ENCODE data around the gene PTPRN2. TPM values are rescaled to one million over a fixed set of nuclear protein-coding genes. Genes with fewer than 3 reads are reported as not detected.

The PTPRN2 gene
- total RNA-seq, 5 donors from 2014 or later (not counting 1 experiment from before 2014, with no cell fraction given), result 0.60 to 1.7 (median 0.82) TPM

DNA sequence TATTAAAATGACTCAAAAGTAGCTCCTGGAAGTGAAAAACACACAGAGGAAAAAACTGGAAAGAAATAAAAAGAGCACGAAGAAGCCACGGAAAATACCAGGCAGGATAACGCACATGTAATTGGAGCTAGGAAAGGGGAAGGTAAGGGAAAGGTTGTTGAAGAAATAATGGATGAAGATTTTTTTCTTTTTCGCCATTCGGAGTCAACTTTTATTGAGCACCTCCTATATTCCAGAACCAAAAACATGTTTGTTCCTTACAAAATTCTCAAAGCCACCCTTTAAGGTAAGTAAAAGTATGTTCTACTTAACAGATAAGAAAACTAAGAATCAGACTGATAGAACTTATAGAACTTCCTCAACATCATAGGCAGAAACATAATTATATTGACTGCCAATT is 32.8 kb upstream of the PTPRN2 start:
- no peaks in the 10 kb centered on the region for H3K36me3 ChIP-seq (ENCODE audit: control insufficient read depth in 2 of 2, extremely low read depth in 1 of 2, insufficient read depth in 1 of 2, low read length in 1 of 2)
- POLR2A ChIA-PET, result no interaction called here
- Mint-ChIP-seq H3K4me3 (no peak overlapping the region), H3K9me3 (no peaks in the 10 kb centered on the region), H3K4me1 (no peaks in the 10 kb centered on the region), H3K27ac (no peak overlapping the region), H3K36me3 (peaks cover 3% of the 10 kb centered on the region), H3K27me3 (no peaks in the 10 kb centered on the region)
- H3K4me3 ChIP-seq (ENCODE audit: control insufficient read depth in 1 of 2, extremely low read depth in 1 of 2, low read length in 1 of 2), result no peak overlapping the region
- ATAC-seq (replicated peaks in 1 of 4) (no peak), DNase-seq (no peak)
- H3K4me1 ChIP-seq (ENCODE audit: control insufficient read depth in 1 of 2, extremely low read depth in 1 of 2, insufficient read depth in 2 of 2, low read length in 2 of 2), result no peaks in the 10 kb centered on the region
- H3K27me3 ChIP-seq (replicated peaks in 1 of 2; ENCODE audit: control insufficient read depth in 2 of 2, extremely low read depth in 1 of 2, insufficient read depth in 2 of 2, low read length in 1 of 2), result no peaks in the 10 kb centered on the region
- H3K9me3 ChIP-seq, result no peaks in the 10 kb centered on the region
- CTCF ChIA-PET, result interaction anchor here in 1 of 2 donors (0.6 kb wide), 1 partner anchor 264 kb away, joined by 4 read pairs; no protein-coding TSS in a partner anchor
- H3K27ac ChIP-seq (ENCODE audit: low read length), result no peak overlapping the region
- WGBS (ENCODE audit: insufficient coverage), result 100% methylated on average over 2 of the region's 5 CpGs

DNA sequence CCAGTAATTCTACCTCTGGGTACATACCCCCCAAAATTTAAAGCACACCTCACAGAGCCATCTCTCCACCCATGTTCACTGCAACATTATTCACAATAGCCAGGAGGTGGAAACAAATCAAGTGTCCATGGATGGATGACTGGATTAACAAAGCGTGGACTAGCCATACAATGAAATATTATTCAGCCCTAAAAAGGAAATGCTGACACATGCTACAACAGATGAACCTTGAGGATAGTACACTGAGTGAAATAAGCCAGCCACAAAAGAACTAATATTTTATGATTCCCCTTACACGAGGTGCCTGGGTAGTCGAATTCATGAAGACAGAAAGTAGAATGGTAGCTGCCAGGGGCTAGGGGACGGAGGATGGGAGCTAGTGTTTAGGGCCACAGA is 31.1 kb upstream of the PTPRN2 start:
- ChIA-PET CTCF (no interaction called here), POLR2A (no interaction called here)
- Histone ChIP-seq H3K27ac (ENCODE audit: low read length) (no peak overlapping the region), H3K4me3 (ENCODE audit: control insufficient read depth in 1 of 2, extremely low read depth in 1 of 2, low read length in 1 of 2) (no peak overlapping the region), H3K36me3 (ENCODE audit: control insufficient read depth in 2 of 2, extremely low read depth in 1 of 2, insufficient read depth in 1 of 2, low read length in 1 of 2) (no peaks in the 10 kb centered on the region), H3K4me1 (ENCODE audit: control insufficient read depth in 1 of 2, extremely low read depth in 1 of 2, insufficient read depth in 2 of 2, low read length in 2 of 2) (no peaks in the 10 kb centered on the region), H3K27me3 (replicated peaks in 1 of 2; ENCODE audit: control insufficient read depth in 2 of 2, extremely low read depth in 1 of 2, insufficient read depth in 2 of 2, low read length in 1 of 2) (no peaks in the 10 kb centered on the region), H3K9me3 (no peaks in the 10 kb centered on the region)
- Mint-ChIP-seq H3K4me1 (no peaks in the 10 kb centered on the region), H3K27me3 (no peaks in the 10 kb centered on the region), H3K36me3 (no peaks in the 10 kb centered on the region), H3K4me3 (no peak overlapping the region), H3K9me3 (no peaks in the 10 kb centered on the region), H3K27ac (no peak overlapping the region)
- 100% methylated on average over 1 of the region's 4 CpGs for WGBS (ENCODE audit: insufficient coverage)
- DNase-seq (no peak), ATAC-seq (replicated peaks in 1 of 4) (no peak)

DNA sequence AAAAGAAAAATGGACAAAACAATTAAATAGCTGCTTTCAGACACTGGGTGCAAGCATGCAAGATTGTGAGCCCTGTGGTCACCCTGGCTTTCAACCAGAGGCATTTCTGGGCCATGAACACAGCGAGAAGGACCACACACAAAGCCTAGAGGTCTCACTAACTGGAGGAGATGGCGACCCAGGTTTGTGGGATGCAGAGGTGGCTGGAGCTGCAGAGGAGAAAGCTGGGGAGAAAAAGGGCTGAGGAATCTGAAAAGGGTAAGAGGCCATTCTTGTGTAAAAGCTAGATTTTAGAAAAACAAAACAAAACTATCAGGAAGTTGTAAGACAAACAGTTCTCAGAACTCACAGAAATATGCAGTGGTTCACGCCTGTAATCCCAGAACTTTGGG is 30.1 kb upstream of the PTPRN2 start:
- Histone ChIP-seq H3K9me3 (no peaks in the 10 kb centered on the region), H3K4me3 (ENCODE audit: control insufficient read depth in 1 of 2, extremely low read depth in 1 of 2, low read length in 1 of 2) (no peak overlapping the region), H3K4me1 (ENCODE audit: control insufficient read depth in 1 of 2, extremely low read depth in 1 of 2, insufficient read depth in 2 of 2, low read length in 2 of 2) (no peaks in the 10 kb centered on the region), H3K27ac (ENCODE audit: low read length) (no peak overlapping the region), H3K36me3 (ENCODE audit: control insufficient read depth in 2 of 2, extremely low read depth in 1 of 2, insufficient read depth in 1 of 2, low read length in 1 of 2) (no peaks in the 10 kb centered on the region), H3K27me3 (replicated peaks in 1 of 2; ENCODE audit: control insufficient read depth in 2 of 2, extremely low read depth in 1 of 2, insufficient read depth in 2 of 2, low read length in 1 of 2) (no peaks in the 10 kb centered on the region)
- no peaks in the 10 kb centered on the region for H3K27me3 Mint-ChIP-seq
- no peak overlapping the region for H3K4me3 Mint-ChIP-seq
- CTCF ChIA-PET, result no interaction called here
- H3K36me3 Mint-ChIP-seq, result no peaks in the 10 kb centered on the region
- H3K9me3 Mint-ChIP-seq, result no peaks in the 10 kb centered on the region
- ATAC-seq (replicated peaks in 1 of 4) (no peak), DNase-seq (no peak)
- POLR2A ChIA-PET, result no interaction called here
- no peaks in the 10 kb centered on the region for H3K4me1 Mint-ChIP-seq
- no peak overlapping the region for H3K27ac Mint-ChIP-seq
- 83% methylated on average over 2 of the region's 3 CpGs for WGBS (ENCODE audit: insufficient coverage)

DNA sequence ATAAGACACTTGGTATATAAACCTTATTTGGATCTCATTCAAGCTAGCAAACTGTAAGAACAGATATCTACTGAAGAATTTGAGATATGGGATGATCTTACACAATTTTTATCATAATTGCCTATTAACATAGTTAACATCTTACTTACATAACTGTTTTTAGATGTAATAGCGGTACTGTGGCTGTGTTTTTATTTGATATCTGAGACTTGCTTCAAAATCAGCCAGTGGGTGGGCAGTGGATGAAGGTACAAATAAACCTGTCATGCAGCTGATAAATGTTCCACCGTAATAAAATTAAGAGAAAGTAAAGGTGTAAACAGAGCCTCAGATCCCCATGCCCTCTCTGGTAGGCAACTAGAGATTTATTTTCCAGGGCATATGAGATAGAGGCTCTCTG is 28.4 kb upstream of the PTPRN2 start:
- Mint-ChIP-seq H3K9me3 (no peaks in the 10 kb centered on the region), H3K27me3 (no peaks in the 10 kb centered on the region), H3K4me3 (no peak overlapping the region), H3K36me3 (no peaks in the 10 kb centered on the region), H3K4me1 (peaks cover 0 to 7% (median 2%) of the 10 kb centered on the region in 3 donors), H3K27ac (no peak overlapping the region)
- H3K4me1 ChIP-seq (ENCODE audit: control insufficient read depth in 1 of 2, extremely low read depth in 1 of 2, insufficient read depth in 2 of 2, low read length in 2 of 2), result no peaks in the 10 kb centered on the region
- no peak overlapping the region for H3K4me3 ChIP-seq (ENCODE audit: control insufficient read depth in 1 of 2, extremely low read depth in 1 of 2, low read length in 1 of 2)
- H3K27me3 ChIP-seq (replicated peaks in 1 of 2; ENCODE audit: control insufficient read depth in 2 of 2, extremely low read depth in 1 of 2, insufficient read depth in 2 of 2, low read length in 1 of 2), result no peaks in the 10 kb centered on the region
- no peaks in the 10 kb centered on the region for H3K36me3 ChIP-seq (ENCODE audit: control insufficient read depth in 2 of 2, extremely low read depth in 1 of 2, insufficient read depth in 1 of 2, low read length in 1 of 2)
- ChIA-PET CTCF (no interaction called here), POLR2A (interaction anchor here in 1 of 2 donors (0.7 kb wide), 1 partner anchor 1448 kb away, joined by 3 read pairs; no protein-coding TSS in a partner anchor)
- ATAC-seq (replicated peaks in 1 of 4) (no peak), DNase-seq (no peak)
- no peak overlapping the region for H3K27ac ChIP-seq (ENCODE audit: low read length)
- whole genome bisulfite sequencing (ENCODE audit: insufficient coverage), result 100% methylated on average over 1 of the region's 2 CpGs
- no peaks in the 10 kb centered on the region for H3K9me3 ChIP-seq

DNA sequence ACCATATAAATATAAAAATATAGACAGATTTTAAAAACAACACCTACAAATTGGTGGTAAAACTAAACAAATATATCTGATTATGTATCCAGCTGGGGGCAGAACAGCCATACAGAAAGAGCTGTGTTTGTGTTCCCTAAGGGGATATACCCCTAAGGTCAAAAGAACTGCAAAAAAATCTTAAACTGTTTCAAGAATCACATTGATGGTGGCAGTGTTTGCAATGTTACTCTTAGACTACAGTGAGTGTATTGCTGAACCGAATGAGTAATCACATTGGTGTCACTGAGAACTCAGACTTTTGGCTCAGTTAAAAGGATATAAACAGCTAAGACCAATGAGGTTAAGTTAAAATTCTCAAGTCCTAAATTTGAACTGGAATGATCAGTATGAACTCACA is 27.1 kb upstream of the PTPRN2 start:
- Histone ChIP-seq H3K4me3 (ENCODE audit: control insufficient read depth in 1 of 2, extremely low read depth in 1 of 2, low read length in 1 of 2) (no peak overlapping the region), H3K27me3 (replicated peaks in 1 of 2; ENCODE audit: control insufficient read depth in 2 of 2, extremely low read depth in 1 of 2, insufficient read depth in 2 of 2, low read length in 1 of 2) (no peaks in the 10 kb centered on the region), H3K4me1 (ENCODE audit: control insufficient read depth in 1 of 2, extremely low read depth in 1 of 2, insufficient read depth in 2 of 2, low read length in 2 of 2) (no peaks in the 10 kb centered on the region), H3K27ac (ENCODE audit: low read length) (no peak overlapping the region), H3K9me3 (no peaks in the 10 kb centered on the region), H3K36me3 (ENCODE audit: control insufficient read depth in 2 of 2, extremely low read depth in 1 of 2, insufficient read depth in 1 of 2, low read length in 1 of 2) (no peaks in the 10 kb centered on the region)
- no peak for ATAC-seq (replicated peaks in 1 of 4)
- Mint-ChIP-seq H3K4me1 (peaks cover 0 to 7% (median 2%) of the 10 kb centered on the region in 3 donors), H3K9me3 (no peaks in the 10 kb centered on the region), H3K36me3 (no peaks in the 10 kb centered on the region), H3K4me3 (no peak overlapping the region), H3K27ac (no peak overlapping the region), H3K27me3 (no peaks in the 10 kb centered on the region)
- POLR2A ChIA-PET, result no interaction called here
- WGBS (ENCODE audit: insufficient coverage), result no CpG with 5 or more reads among the region's 1 CpG
- CTCF ChIA-PET, result no interaction called here
- no peak for DNase-seq

DNA sequence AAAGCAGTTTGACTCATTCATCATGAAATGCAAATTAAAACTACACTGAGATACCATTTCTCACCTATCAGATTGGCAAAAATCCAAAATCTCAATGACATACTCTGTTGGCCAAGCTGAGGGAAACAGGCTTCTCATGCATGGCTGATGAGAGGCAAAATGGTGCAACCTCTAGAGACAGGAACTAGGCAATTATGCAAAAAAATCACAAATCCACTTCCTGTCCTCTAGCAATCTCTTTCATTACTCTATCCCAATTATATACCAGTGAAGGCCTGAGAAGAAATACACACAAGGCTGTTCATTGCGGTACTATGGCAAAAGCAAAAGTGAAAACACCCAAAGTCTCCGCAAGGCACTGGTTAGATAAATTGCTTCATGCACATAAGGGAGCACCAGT is 25.9 kb upstream of the PTPRN2 start:
- ATAC-seq (replicated peaks in 1 of 4) (no peak), DNase-seq (no peak)
- WGBS (ENCODE audit: insufficient coverage), result 90% methylated on average over 2 of the region's 2 CpGs
- H3K9me3 Mint-ChIP-seq, result no peaks in the 10 kb centered on the region
- Histone ChIP-seq H3K27ac (ENCODE audit: low read length) (no peak overlapping the region), H3K4me3 (ENCODE audit: control insufficient read depth in 1 of 2, extremely low read depth in 1 of 2, low read length in 1 of 2) (no peak overlapping the region), H3K27me3 (replicated peaks in 1 of 2; ENCODE audit: control insufficient read depth in 2 of 2, extremely low read depth in 1 of 2, insufficient read depth in 2 of 2, low read length in 1 of 2) (no peaks in the 10 kb centered on the region), H3K36me3 (ENCODE audit: control insufficient read depth in 2 of 2, extremely low read depth in 1 of 2, insufficient read depth in 1 of 2, low read length in 1 of 2) (no peaks in the 10 kb centered on the region), H3K9me3 (no peaks in the 10 kb centered on the region), H3K4me1 (ENCODE audit: control insufficient read depth in 1 of 2, extremely low read depth in 1 of 2, insufficient read depth in 2 of 2, low read length in 2 of 2) (no peaks in the 10 kb centered on the region)
- POLR2A ChIA-PET, result no interaction called here
- CTCF ChIA-PET, result no interaction called here
- peaks cover 0 to 9% (median 2%) of the 10 kb centered on the region in 3 donors for H3K4me1 Mint-ChIP-seq
- no peaks in the 10 kb centered on the region for H3K36me3 Mint-ChIP-seq
- H3K4me3 Mint-ChIP-seq, result no peak overlapping the region
- H3K27me3 Mint-ChIP-seq, result no peaks in the 10 kb centered on the region
- H3K27ac Mint-ChIP-seq, result no peak overlapping the region

DNA sequence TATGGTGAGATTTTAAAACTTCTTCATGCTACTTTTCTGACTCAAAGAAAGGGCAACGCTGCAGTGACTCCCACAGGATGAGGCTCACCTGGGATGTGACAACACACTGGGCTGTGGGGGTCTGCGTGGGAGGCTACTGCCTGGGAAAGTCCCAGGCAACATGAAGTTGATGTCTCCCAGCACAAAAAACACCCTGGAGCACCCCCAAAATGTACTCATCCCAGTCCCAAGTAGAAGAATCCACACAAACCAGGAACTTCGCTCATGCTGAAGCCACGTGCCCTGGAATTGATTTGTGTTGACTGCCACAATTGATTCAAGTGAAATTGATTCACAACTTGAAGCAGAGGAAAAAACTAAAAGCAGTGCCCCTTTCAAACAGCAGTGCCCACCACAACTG is 24.9 kb upstream of the PTPRN2 start:
- H3K27ac ChIP-seq (ENCODE audit: low read length), result no peak overlapping the region
- H3K4me3 ChIP-seq (ENCODE audit: control insufficient read depth in 1 of 2, extremely low read depth in 1 of 2, low read length in 1 of 2), result no peak overlapping the region
- Mint-ChIP-seq H3K36me3 (no peaks in the 10 kb centered on the region), H3K27ac (no peak overlapping the region), H3K27me3 (no peaks in the 10 kb centered on the region), H3K9me3 (no peaks in the 10 kb centered on the region), H3K4me1 (peaks cover 0 to 9% (median 2%) of the 10 kb centered on the region in 3 donors), H3K4me3 (no peak overlapping the region)
- DNase-seq, result no peak
- no peaks in the 10 kb centered on the region for H3K4me1 ChIP-seq (ENCODE audit: control insufficient read depth in 1 of 2, extremely low read depth in 1 of 2, insufficient read depth in 2 of 2, low read length in 2 of 2)
- H3K27me3 ChIP-seq (replicated peaks in 1 of 2; ENCODE audit: control insufficient read depth in 2 of 2, extremely low read depth in 1 of 2, insufficient read depth in 2 of 2, low read length in 1 of 2), result no peaks in the 10 kb centered on the region
- ChIA-PET POLR2A (no interaction called here), CTCF (no interaction called here)
- WGBS (ENCODE audit: insufficient coverage), result 100% methylated on average over 2 of the region's 4 CpGs
- no peak for ATAC-seq (replicated peaks in 1 of 4)
- no peaks in the 10 kb centered on the region for H3K36me3 ChIP-seq (ENCODE audit: control insufficient read depth in 2 of 2, extremely low read depth in 1 of 2, insufficient read depth in 1 of 2, low read length in 1 of 2)
- H3K9me3 ChIP-seq, result no peaks in the 10 kb centered on the region
